Left ventricle myocardium inferior (tissue), 1 donor: Measurements from ENCODE around the gene BMPER. TPM values are rescaled to one million over a fixed set of nuclear protein-coding genes. Genes with fewer than 3 reads are reported as not detected.

Source experiments
- DNase-seq: peaks from one replicate; pipeline ENCODE4 v3.0.0-alpha.2; 2020
- H3K27ac ChIP-seq: fragments of 200-600 bp; replicated peaks from 2 replicates; pipeline ENCODE4 v1.8.0; 2021
- H3K27me3 ChIP-seq: fragments of 200-600 bp; 2 replicates; pipeline ENCODE4 v1.8.0; 2021; ENCODE audit warnings: low read depth
- H3K36me3 ChIP-seq: fragments of 200-600 bp; 2 replicates; pipeline ENCODE4 v1.8.0; 2021
- H3K4me1 ChIP-seq: fragments of 200-600 bp; 2 replicates; pipeline ENCODE4 v1.8.0; 2021
- H3K4me3 ChIP-seq: fragments of 200-600 bp; 2 replicates; pipeline ENCODE4 v1.8.0; 2021; ENCODE audit warnings: mild to moderate bottlenecking, moderate library complexity
- H3K9me3 ChIP-seq: fragments of 200-600 bp; replicated peaks from 2 replicates; pipeline ENCODE4 v1.8.0; 2021
- intact Hi-C: fragments of 100-400 bp; cut with micrococcal nuclease; formaldehyde crosslinking; loops from one replicate; pipeline ENCODE4 v1.11.0; 2022
- total RNA-seq: library from RNA; stranded (reverse); fragmentation: NEBNext Ultra II Directional; extraction: Animal tissue kit (Norgen Biotek cat#: 25700); gene quantifications from one replicate; pipeline ENCODE4 v1.2.1, GENCODE V29; 2021
- TF ChIP-seq, protein P1 (sequence below): fragments of 200-600 bp; IDR thresholded peaks from 2 replicates; pipeline ENCODE4 v1.8.0; 2021; ENCODE audit warnings: antibody characterized with exemption, mild to moderate bottlenecking, borderline replicate concordance
- donor health status: DM: no; HTN: yes; CAD: no; lungs with severe emphysema.

Gene BMPER
- total RNA-seq, 1 donor from 2014 or later, result 2.9 TPM

DNA sequence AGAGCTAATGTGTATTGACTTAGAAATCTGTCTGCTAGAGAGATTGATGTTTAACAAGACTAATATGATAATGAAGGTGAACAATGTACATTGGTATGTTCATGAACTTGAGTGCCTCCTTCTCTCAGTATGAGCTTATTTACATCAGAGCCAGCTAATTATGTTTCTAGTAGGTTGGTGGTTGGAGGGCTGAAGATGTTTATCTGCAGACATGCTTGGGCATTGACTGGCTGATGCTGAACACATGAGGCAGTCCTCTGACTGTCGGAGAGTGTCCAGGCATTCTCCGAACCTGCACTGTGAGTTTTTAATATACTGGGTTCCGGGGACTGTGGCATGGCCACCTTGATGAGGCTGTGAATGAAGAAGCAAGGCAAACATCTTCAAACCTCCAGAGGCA is 47.5 kb downstream of the BMPER start:
- no peak overlapping the region for H3K4me3 ChIP-seq
- DNase-seq, result no peak
- no peaks in the 10 kb centered on the region for H3K36me3 ChIP-seq
- H3K4me1 ChIP-seq, result no peaks in the 10 kb centered on the region
- TF ChIP-seq, protein P1, sequence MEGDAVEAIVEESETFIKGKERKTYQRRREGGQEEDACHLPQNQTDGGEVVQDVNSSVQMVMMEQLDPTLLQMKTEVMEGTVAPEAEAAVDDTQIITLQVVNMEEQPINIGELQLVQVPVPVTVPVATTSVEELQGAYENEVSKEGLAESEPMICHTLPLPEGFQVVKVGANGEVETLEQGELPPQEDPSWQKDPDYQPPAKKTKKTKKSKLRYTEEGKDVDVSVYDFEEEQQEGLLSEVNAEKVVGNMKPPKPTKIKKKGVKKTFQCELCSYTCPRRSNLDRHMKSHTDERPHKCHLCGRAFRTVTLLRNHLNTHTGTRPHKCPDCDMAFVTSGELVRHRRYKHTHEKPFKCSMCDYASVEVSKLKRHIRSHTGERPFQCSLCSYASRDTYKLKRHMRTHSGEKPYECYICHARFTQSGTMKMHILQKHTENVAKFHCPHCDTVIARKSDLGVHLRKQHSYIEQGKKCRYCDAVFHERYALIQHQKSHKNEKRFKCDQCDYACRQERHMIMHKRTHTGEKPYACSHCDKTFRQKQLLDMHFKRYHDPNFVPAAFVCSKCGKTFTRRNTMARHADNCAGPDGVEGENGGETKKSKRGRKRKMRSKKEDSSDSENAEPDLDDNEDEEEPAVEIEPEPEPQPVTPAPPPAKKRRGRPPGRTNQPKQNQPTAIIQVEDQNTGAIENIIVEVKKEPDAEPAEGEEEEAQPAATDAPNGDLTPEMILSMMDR, result no peak
- H3K27me3 ChIP-seq, result peaks cover 5% of the 10 kb centered on the region
- H3K9me3 ChIP-seq, result no peaks in the 10 kb centered on the region
- no peak overlapping the region for H3K27ac ChIP-seq
- intact Hi-C loops, result no loop called here

DNA sequence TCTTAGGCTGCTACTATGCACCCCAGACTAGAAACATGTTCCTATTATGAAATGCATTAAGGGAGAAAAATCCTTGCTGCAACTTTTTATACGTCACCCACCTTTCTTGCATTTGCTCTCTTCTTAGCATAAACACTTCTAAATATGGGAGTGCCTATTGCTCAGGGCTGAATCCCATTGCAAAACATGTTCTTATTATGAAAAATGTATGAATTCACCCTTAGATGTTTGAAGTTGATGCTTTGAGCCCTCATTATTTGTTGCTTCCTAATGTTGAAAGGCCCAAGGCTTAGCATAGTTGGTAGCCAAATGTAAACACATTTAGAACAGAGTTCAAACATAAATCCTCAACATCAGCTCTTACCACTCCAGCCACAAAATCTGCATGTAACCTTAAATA is 52.8 kb downstream of the BMPER start:
- Histone ChIP-seq H3K4me1 (no peaks in the 10 kb centered on the region), H3K4me3 (no peak overlapping the region), H3K27me3 (peaks cover 5% of the 10 kb centered on the region), H3K9me3 (no peaks in the 10 kb centered on the region), H3K36me3 (no peaks in the 10 kb centered on the region), H3K27ac (no peak overlapping the region)
- TF ChIP-seq, protein P1, result no peak
- intact Hi-C loops, result no loop called here
- DNase-seq, result no peak

DNA sequence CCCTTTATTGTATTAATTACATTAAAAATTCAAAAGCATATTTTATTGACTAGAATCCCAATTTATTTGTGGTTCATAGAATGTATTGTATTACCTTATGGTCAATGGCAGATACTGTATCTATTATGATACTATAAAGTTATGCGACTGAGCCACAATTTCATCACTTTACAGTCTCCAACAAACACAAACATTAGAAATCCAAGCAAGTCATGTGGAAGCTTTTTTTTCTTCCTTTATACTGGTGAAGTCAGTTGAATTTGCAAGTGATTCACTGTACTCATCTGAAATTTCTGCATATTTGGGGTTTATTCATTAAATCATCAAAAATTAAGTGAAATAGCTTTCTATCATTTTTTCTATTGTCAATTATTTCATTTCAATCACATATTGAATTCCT is 54.3 kb downstream of the BMPER start:
- Histone ChIP-seq H3K27ac (no peak overlapping the region), H3K9me3 (no peaks in the 10 kb centered on the region), H3K36me3 (no peaks in the 10 kb centered on the region), H3K4me3 (no peak overlapping the region), H3K27me3 (peaks cover 5% of the 10 kb centered on the region), H3K4me1 (no peaks in the 10 kb centered on the region)
- no peak for DNase-seq
- TF ChIP-seq, protein P1, result no peak
- intact Hi-C loops, result no loop called here

DNA sequence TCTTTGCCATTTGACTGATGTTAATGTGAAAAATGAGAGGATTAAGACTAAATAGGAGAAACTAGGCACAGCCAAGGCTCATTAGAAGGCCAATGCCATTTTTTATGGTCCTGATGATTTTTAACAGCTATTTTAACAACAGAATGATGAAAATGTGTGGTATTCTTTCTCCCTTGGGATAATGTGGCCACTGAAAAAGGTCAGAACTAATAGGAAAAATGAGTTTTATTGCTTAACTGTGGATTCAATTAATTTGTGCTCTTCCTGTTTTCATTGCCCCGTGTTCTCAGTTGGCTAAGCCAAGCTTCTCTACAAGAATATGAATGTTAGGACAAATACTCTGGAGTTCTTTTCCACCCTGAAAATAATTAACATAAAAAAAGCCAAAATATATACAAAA is 56.6 kb downstream of the BMPER start:
- H3K4me3 ChIP-seq, result no peak overlapping the region
- H3K4me1 ChIP-seq, result no peaks in the 10 kb centered on the region
- no peaks in the 10 kb centered on the region for H3K9me3 ChIP-seq
- no peaks in the 10 kb centered on the region for H3K27me3 ChIP-seq
- DNase-seq, result no peak
- H3K36me3 ChIP-seq, result no peaks in the 10 kb centered on the region
- intact Hi-C loops, result no loop called here
- H3K27ac ChIP-seq, result no peak overlapping the region
- TF ChIP-seq, protein P1, result no peak

DNA sequence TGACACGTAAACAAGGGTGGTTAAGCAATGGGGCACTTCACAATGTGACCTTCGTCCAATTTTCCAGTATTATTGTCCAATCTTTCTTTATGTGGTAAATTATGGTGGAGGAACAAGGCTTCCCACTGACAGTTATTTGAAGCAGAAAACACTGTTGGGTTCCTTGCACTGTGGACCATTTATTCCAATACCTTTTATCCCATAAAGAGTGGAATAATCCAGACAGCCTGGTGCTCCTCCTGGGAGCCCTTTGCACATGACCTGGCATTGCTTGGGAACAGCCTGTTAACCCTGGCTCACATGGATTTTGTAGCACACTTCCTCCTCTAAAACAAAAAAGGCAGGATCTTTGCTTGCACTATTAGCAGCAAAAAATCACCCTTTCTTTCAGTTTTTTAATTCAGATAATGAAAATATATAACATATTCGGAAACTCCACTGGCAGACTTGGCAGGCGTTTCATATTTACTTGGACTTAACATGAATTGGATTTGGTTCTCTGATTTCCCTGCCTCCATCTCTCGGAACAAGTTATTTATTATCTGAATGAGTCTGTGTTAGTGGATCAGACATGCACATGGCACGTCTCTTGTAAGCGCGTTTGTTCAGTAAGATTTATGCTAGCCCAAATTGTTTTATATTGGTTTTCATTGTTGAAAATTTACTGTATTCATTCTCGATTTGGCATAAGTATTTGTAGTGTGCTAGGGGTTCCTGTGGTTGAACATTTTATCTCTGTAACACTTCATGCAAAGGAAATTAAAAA is 59.3 kb downstream of the BMPER start:
- TF ChIP-seq, protein P1, result no peak
- intact Hi-C loops, result no loop called here

More for the DNA sequence above, 59.3 kb downstream of the BMPER start:
- Histone ChIP-seq H3K27me3 (no peaks in the 10 kb centered on the region), H3K4me3 (no peak overlapping the region), H3K36me3 (no peaks in the 10 kb centered on the region), H3K27ac (no peak overlapping the region), H3K4me1 (no peaks in the 10 kb centered on the region), H3K9me3 (no peaks in the 10 kb centered on the region)
- DNase-seq, result no peak
